Fibroblast of pulmonary artery (primary cell): Measurements from ENCODE around the gene NT5M.
"Not testable (repeated sequence)": the region's sequence is repeated elsewhere in the genome, so short reads cannot be mapped to it uniquely, and the experiment has no call there.

Source experiments
- DNase-seq: peaks from one replicate; pipeline ENCODE4 v3.0.0-alpha.2; 2010; ENCODE audit warnings: low read depth
- H3K4me3 ChIP-seq: replicated peaks from 2 replicates; pipeline ENCODE4 v1.5.1; 2011; ENCODE audit warnings: low read depth, mild to moderate bottlenecking, control low read depth, low read length, moderate library complexity
- CTCF ChIP-seq: IDR thresholded peaks from 2 replicates; pipeline ENCODE4 v1.5.1; 2011; ENCODE audit warnings: mild to moderate bottlenecking, control low read depth, low read length, inconsistent platforms; ENCODE audit errors: missing control alignments

The NT5M gene

GRCh38 chr17:17377071-17377967 is 74.1 kb downstream of the NT5M start:
- TF ChIP-seq CTCF = no peak
- no peak for DNase-seq
- H3K4me3 ChIP-seq = no peak overlapping the region

- peak; percentile 88 for DNase-seq
- TF ChIP-seq CTCF = no peak
- no peak overlapping the region for H3K4me3 ChIP-seq
Measured at GRCh38 chr17:17379197-17379991, 76.2 kb downstream of the NT5M start.

GRCh38 chr17:17380145-17380925 is 77.2 kb downstream of the NT5M start:
- TF ChIP-seq CTCF = no peak
- H3K4me3 ChIP-seq = no peak overlapping the region
- no peak for DNase-seq

- no peak for DNase-seq
- TF ChIP-seq CTCF = no peak
- H3K4me3 ChIP-seq = no peak overlapping the region
Measured at GRCh38 chr17:17381446-17382064, 78.4 kb downstream of the NT5M start.

- DNase-seq = no peak
- TF ChIP-seq CTCF = no peak
- H3K4me3 ChIP-seq = no peak overlapping the region
Measured at GRCh38 chr17:17382065-17382459, 78.9 kb downstream of the NT5M start.

GRCh38 chr17:17382971-17383370 is 79.8 kb downstream of the NT5M start:
- no peak overlapping the region for H3K4me3 ChIP-seq
- TF ChIP-seq CTCF = no peak
- DNase-seq = no peak

- not testable (repeated sequence) for H3K4me3 ChIP-seq, DNase-seq
Measured at GRCh38 chr17:17383431-17384290, 80.5 kb downstream of the NT5M start.
